HG03095 (cell line): ENCODE data around the gene MAP2K3.

ENCODE experiments used
- ATAC-seq: cut with Tn5 transposase; IDR thresholded peaks from one replicate; pipeline ENCODE4 v1.9.1; 2021; ENCODE audit warnings: moderate library complexity; ENCODE audit not compliant: unreplicated experiment

Gene MAP2K3

GRCh38 chr17:21284319-21285163 is at the start of gene MAP2K3:
Gene MAP2K3, plus strand, starts transcription at chr17:21284711. Its CDS starts 210 bp downstream, at chr17:21284921.
- peak; percentile 72 for ATAC-seq

DNA sequence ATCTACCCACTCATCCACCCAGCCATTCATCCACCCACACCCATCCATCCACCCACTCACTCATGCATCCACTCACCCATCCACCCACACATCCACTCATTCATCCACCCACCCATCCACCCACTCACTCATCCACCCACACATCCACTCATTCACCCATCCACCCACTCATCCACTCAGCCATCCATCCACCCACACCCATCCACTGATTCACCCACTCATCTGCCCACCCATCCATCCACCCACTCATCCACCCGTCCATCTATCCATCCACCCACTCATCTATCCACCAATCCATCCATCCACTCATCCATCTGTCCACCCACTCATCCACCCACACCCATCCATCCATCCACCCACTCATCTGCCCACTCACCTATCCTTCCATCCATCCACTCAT is 48.6 kb upstream of the MAP2K3 start:
- no peak for ATAC-seq

GRCh38 chr17:21239680-21240368 is 44.7 kb upstream of the MAP2K3 start:
- ATAC-seq: no peak

GRCh38 chr17:21240369-21241055 is 44.0 kb upstream of the MAP2K3 start:
- no peak for ATAC-seq

DNA sequence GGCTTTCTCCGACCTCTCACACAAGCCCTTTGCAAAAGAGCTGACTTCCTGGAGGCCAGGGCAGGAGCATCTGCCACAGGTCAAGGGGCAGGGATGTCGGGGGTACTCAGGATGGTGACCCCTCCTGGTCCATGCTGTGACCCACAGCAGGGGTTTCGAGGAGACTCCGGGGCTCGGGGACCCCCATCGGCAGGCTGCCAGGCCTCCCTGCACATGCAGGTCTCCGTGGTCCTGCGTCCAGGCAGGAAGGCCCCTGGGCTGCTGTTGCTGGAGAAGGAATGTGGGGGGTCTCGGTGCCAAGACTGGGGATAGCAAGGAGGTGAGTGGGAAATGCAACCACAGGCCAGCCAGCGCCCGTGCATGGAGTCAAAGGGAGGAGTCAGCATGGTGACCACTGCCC is 42.9 kb upstream of the MAP2K3 start:
- ATAC-seq: no peak

- no peak for ATAC-seq
Measured at GRCh38 chr17:21242026-21242697, 42.3 kb upstream of the MAP2K3 start.

DNA sequence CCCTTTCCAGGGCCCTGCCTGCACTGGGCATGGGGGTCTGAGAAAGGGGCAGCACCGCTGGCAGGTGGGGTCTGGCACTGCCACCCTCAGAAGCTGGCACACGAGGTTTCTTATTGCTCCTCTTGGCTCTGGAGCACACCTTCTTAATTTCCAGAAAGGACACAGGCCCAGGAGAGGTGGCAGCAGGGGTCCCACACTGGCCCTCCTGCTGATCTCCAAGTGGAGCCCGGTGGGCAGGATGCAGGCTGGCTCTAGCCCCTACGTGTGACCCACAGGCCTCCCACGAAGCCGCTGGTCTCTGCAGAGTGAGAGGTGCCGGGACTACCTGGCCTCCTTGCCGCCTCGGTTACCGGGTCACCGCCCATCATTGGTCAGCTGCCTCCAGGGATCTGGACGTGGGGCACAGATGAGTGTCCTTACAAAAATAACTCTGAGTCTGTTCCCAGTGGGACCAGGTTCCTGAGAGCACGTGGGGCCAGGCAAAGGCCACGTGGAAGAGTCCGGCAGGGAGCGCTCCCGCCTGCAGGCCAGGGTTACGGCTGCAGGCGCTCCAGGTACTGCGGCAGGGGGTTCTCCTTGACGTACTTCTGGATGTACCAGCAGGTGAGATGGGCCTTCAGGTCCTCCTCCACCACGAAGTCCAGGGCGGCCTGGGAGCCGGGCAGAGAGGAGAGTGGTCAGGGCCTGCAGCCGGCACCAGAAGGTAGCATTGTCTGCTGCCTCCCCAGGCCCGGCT is 41.6 kb upstream of the MAP2K3 start:
- no peak for ATAC-seq

- no peak for ATAC-seq
Measured at GRCh38 chr17:21243516-21244303, 40.8 kb upstream of the MAP2K3 start.

- ATAC-seq: no peak
Measured at GRCh38 chr17:21245639-21246084, 38.8 kb upstream of the MAP2K3 start.

GRCh38 chr17:21246698-21247097 is 37.8 kb upstream of the MAP2K3 start:
- no peak for ATAC-seq

DNA sequence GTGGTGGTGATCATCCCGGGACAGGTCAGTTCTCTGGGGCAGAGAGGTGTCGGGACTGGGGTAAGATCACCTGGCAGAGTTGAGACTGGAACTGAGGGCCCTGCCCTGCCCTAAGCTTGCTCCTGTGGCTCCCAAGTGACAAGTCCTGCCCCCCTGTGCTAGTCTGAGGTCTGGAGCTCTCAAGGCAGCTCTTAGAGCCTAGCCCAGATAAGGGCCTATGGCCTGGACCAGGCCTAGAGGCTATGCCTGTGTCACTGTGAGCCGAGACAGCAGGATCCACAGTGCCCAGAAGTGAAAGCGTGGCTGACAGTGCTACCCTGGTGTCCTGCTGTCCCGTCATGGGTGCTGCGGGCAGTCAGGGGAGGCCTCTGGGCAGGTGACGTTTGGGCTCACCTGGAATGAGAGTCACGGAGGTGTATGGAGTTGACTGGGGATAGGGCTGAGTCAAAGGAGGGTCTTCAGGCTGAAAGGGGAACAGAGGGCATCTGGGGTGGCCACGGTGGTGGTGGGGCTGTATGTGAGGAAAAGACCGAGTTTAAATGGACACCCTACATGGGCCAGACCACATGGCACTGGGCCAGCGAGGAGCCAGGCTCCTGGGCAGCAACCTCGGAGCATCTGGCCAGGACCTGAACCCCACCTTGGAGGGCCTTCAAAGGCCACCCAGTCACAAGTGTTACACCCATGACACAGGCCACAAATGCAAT is 36.8 kb upstream of the MAP2K3 start:
- no peak for ATAC-seq

GRCh38 chr17:21248500-21248899 is 36.0 kb upstream of the MAP2K3 start:
- no peak for ATAC-seq

DNA sequence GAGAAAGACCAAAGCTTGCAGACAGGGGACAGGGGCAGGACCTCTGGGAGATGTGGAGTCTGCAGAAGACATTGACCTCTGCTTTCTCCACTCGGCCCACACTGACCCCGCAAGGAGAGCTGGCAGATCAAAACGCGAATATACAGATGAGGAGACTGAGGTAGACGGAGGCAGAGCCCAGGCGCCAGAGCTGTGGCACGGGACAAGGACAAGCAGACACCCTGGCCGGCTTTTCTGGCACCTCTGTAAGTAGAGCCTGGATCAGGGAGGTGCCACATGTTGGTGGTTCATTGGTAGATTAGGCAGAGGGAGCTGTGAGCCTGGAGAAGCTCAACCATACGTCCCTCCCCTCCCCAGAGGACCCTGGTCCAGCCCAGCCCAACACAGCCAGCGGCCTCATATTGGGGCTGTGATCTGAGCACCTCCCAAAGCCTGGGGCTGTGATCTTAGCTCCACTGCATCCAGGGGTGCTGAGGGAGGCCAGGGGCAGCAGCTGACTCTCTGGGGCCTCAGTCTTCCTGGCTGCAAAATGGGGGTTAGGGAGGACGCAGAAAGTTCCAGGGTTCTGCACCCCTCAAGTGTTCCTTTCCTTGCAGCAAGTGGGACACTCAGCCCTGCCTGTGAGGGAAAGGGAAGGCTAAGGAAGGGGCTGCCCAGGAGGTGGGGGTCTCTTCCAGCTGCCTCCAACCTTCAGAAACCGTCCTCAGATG is 35.3 kb upstream of the MAP2K3 start:
- no peak for ATAC-seq

DNA sequence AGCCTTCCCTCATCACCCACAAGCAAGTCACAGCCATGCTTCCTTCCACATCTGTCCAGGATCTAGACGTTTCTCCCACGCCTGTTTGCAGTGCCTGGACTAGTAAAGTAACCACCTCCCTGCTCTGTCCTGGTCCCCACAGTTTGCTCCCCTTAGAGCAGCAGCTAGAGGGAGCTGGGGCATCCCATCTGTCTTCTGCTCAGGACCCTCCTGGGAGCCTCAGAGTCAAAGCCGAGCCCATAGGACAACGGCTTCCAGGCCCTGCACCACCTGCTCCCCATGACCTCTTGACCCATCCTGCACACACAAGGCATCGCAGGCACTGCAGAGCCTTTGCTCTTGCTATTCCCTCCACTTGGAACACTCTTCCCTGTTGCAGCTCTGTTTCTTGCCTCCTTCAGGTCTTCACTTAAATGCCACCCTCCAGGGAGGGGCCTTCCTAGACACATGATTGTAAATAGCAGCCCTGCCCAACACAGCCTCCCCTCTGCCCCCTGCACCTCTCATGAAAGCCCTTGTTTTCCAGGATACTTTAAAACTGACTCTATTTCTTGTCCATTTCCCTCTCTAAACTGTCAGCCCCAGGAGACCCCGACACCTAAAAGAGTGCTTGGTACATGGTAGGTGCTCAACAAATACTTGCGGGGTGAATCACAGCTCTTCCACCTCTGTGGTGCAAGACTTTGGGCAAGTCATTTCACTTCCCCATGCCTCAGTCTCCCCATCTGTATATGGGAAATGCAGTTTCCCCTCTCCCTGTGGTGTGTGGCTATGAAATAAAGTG is 34.4 kb upstream of the MAP2K3 start:
- ATAC-seq: no peak

- no peak for ATAC-seq
Measured at GRCh38 chr17:21250854-21251253, 33.7 kb upstream of the MAP2K3 start.

DNA sequence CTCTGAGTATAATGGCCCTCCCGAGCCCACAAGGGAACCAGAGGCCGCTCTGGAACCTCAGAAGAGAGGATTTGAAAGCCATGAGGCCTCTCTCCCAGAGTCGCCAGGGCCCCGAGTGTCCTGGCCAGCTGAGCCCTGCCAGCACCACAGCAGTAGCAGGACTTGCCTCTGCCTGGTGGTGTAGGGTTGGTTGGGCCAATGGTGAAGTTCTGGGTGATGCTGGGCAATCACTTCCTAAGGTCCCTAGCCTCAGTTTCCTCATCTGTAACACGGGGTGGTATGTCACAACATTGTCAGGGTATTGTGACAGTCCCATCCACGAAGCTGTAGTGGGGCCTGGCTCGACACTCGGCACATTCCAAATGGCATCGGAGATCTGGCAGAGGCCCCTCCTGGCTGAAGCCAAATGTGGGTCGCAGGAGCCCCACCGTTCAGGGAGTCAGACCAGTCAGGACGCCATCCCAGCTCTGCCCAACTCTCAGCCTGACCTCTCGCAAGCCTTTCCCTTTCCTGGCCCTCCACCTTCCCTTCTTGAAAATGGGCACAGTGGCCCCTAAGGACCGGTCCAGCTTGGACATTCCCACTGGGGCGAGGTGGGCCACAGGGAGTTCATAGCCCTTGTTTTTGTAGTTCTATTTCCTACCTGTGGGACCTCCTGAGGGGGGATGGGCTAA is 33.0 kb upstream of the MAP2K3 start:
- no peak for ATAC-seq

DNA sequence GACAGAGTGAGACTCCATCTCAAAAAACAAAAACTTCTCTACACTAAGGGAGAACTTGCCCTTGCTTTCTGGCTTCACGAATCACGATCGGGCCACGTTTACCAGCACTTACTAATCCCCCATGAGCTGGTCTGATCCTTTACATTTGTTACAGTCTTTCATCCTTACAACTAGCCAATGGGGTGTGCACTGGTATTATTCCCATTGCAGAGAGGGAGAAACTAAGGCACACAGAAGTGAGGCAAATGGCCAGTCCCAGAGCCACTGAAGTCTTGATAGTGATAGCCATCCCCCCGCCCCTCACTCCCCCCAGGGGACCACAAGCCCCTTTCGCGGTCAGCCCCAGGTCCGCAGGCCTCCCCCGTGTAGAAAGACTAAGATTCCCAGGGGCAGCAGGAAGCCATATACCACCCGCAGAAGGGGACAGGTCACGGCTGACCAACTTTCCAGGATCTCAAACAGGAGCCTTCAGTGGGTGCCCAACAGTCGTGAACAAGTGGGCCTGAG is 32.2 kb upstream of the MAP2K3 start:
- no peak for ATAC-seq
